ENCODE measurements around the gene SLC25A22. TPM values are rescaled to one million over a fixed set of nuclear protein-coding genes. Genes with fewer than 3 reads are reported as not detected.

The SLC25A22 gene
- total and polyA plus RNA-seq, 9 of the 15 experiments (the other 6 are each of a cell fraction or from before 2014, with no cell fraction given) = 0.41 to 55.4 (median 11.4) TPM

DNA sequence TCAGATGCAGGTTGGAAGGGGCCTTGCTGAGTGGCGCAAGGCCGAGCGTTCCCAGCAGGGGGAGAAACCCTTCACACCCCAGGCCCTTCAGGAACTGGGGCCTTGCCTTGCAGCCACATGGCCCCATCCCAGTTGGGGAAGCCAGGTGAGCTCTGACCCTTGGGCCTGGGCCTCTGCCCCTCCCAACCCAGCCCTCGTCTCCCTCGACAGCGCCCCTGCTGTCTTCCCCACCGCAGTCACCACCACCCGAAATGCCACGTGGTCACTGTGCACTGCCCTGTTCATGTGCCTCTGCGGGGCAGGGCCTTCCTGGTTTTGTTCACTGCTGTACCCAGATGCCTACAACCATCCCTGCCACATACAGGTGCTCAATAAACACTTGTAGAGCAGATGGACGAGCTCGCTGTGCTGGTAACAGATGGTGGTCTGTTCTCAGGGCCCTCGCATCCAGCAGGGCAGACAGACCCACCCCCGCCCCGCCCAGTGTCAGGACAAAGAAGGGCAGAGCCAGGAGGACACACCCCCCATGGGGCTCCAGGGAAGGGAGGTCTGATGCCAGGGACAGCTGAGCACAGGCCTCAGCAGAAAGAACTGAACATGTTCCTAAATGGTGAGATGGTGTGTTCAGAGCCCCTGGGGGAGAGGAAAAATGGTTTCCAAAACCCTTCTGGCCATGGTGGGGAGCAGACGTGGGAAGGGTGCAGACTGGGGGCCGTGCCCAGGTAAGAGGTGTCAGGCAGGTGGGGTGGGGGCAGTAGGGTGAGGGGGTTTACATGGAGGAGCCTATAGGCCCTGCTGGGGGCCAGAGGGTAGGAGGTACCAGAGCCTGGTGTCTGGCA, 40.6 kb upstream of the SLC25A22 start (continued):
- TF ChIP-seq IRF2 (CRISPR knock-in tag; IDR thresholded peaks at IDR 0.05) = no peak
- no peak for TF ChIP-seq ESRRB (CRISPR knock-in tag; IDR thresholded peaks at IDR 0.05; ENCODE audit: borderline replicate concordance)
- TF ChIP-seq, protein P1, sequence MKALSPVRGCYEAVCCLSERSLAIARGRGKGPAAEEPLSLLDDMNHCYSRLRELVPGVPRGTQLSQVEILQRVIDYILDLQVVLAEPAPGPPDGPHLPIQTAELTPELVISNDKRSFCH (CRISPR knock-in tag; IDR thresholded peaks at IDR 0.05) = no peak
- TF ChIP-seq, protein P1 (tag; IDR thresholded peaks at IDR 0.05) = no peak
- no peak for TF ChIP-seq HSF4 (CRISPR knock-in tag; IDR thresholded peaks at IDR 0.05; ENCODE audit: borderline replicate concordance)
- TF ChIP-seq PHB (CRISPR knock-in tag; IDR thresholded peaks at IDR 0.05) = no peak
- no peak for TF ChIP-seq ZNF561 (CRISPR knock-in tag; conservative IDR thresholded peaks at IDR 0.05)
- TF ChIP-seq, protein P2, sequence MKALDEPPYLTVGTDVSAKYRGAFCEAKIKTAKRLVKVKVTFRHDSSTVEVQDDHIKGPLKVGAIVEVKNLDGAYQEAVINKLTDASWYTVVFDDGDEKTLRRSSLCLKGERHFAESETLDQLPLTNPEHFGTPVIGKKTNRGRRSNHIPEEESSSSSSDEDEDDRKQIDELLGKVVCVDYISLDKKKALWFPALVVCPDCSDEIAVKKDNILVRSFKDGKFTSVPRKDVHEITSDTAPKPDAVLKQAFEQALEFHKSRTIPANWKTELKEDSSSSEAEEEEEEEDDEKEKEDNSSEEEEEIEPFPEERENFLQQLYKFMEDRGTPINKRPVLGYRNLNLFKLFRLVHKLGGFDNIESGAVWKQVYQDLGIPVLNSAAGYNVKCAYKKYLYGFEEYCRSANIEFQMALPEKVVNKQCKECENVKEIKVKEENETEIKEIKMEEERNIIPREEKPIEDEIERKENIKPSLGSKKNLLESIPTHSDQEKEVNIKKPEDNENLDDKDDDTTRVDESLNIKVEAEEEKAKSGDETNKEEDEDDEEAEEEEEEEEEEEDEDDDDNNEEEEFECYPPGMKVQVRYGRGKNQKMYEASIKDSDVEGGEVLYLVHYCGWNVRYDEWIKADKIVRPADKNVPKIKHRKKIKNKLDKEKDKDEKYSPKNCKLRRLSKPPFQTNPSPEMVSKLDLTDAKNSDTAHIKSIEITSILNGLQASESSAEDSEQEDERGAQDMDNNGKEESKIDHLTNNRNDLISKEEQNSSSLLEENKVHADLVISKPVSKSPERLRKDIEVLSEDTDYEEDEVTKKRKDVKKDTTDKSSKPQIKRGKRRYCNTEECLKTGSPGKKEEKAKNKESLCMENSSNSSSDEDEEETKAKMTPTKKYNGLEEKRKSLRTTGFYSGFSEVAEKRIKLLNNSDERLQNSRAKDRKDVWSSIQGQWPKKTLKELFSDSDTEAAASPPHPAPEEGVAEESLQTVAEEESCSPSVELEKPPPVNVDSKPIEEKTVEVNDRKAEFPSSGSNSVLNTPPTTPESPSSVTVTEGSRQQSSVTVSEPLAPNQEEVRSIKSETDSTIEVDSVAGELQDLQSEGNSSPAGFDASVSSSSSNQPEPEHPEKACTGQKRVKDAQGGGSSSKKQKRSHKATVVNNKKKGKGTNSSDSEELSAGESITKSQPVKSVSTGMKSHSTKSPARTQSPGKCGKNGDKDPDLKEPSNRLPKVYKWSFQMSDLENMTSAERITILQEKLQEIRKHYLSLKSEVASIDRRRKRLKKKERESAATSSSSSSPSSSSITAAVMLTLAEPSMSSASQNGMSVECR (CRISPR knock-in tag; IDR thresholded peaks at IDR 0.05) = peak; percentile 40; the same call in 1 of the 2 replicates
- no peak for TF ChIP-seq NCOA6 (IDR thresholded peaks at IDR 0.05)
- TF ChIP-seq, protein P3, sequence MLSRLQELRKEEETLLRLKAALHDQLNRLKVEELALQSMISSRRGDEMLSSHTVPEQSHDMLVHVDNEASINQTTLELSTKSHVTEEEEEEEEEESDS (CRISPR knock-in tag; IDR thresholded peaks at IDR 0.05) = no peak
- TF ChIP-seq ZNF253 (CRISPR knock-in tag; conservative IDR thresholded peaks at IDR 0.05) = no peak
- no peak for TF ChIP-seq RBM34 (IDR thresholded peaks at IDR 0.05; ENCODE audit: borderline replicate concordance, insufficient read depth, low read length)
- TF ChIP-seq HCFC1 (IDR thresholded peaks at IDR 0.05; ENCODE audit: low read depth, low read length) = no peak
- TF ChIP-seq U2AF2 (optimal IDR thresholded peaks at IDR 0.05; ENCODE audit: low read depth, low read length) = no peak
- TF ChIP-seq ZNF324 (CRISPR knock-in tag; IDR thresholded peaks at IDR 0.05) = no peak
- TF ChIP-seq ZFP1 (CRISPR knock-in tag; IDR thresholded peaks at IDR 0.05) = no peak
- TF ChIP-seq, protein P4, sequence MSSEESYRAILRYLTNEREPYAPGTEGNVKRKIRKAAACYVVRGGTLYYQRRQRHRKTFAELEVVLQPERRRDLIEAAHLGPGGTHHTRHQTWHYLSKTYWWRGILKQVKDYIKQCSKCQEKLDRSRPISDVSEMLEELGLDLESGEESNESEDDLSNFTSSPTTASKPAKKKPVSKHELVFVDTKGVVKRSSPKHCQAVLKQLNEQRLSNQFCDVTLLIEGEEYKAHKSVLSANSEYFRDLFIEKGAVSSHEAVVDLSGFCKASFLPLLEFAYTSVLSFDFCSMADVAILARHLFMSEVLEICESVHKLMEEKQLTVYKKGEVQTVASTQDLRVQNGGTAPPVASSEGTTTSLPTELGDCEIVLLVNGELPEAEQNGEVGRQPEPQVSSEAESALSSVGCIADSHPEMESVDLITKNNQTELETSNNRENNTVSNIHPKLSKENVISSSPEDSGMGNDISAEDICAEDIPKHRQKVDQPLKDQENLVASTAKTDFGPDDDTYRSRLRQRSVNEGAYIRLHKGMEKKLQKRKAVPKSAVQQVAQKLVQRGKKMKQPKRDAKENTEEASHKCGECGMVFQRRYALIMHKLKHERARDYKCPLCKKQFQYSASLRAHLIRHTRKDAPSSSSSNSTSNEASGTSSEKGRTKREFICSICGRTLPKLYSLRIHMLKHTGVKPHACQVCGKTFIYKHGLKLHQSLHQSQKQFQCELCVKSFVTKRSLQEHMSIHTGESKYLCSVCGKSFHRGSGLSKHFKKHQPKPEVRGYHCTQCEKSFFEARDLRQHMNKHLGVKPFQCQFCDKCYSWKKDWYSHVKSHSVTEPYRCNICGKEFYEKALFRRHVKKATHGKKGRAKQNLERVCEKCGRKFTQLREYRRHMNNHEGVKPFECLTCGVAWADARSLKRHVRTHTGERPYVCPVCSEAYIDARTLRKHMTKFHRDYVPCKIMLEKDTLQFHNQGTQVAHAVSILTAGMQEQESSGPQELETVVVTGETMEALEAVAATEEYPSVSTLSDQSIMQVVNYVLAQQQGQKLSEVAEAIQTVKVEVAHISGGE (CRISPR knock-in tag; IDR thresholded peaks at IDR 0.05) = no peak

Measured in K562 (cell line).